Measurements from ENCODE around the gene LMOD3.
A peak's percentile ranks its signal among the peaks of the same experiment; 100 is the strongest.

LMOD3 gene

DNA sequence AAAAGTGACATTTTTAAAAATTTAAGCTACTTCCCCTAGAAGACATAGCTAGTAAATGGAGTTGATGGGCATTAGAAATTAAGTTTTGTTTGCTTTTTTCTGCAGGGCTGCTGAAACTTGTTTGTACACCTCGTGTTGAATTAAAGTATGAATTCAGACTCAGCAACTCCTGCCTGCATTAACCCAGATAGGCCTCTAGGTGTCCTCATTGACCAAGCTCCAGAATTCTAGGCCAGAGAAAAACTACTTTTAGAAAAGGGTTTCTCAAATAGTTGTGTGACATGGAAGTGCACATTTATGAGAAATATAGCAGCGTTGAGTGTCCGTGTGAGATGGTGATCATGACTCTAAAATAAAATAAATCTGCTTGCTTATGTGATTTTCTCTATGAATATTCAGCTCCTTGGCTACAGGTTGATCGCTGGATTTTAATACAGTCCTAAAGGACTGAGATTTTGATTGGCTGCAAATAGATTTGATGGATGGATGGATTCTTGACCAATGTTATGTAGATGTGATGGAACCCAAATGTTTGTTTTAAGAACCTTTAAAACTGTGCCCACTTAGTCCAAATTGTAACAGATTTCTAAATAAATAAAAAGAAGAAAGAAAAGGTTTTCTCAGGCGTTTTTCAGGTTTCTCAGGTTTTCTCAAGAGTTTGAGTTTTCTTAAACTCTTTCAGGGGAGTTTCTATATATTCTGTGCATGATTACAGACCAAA is 39.4 kb upstream of the LMOD3 start:
- H3K4me3 ChIP-seq (ENCODE audit: low read depth, low read length) = no peak overlapping the region
- TF ChIP-seq, protein P1, sequence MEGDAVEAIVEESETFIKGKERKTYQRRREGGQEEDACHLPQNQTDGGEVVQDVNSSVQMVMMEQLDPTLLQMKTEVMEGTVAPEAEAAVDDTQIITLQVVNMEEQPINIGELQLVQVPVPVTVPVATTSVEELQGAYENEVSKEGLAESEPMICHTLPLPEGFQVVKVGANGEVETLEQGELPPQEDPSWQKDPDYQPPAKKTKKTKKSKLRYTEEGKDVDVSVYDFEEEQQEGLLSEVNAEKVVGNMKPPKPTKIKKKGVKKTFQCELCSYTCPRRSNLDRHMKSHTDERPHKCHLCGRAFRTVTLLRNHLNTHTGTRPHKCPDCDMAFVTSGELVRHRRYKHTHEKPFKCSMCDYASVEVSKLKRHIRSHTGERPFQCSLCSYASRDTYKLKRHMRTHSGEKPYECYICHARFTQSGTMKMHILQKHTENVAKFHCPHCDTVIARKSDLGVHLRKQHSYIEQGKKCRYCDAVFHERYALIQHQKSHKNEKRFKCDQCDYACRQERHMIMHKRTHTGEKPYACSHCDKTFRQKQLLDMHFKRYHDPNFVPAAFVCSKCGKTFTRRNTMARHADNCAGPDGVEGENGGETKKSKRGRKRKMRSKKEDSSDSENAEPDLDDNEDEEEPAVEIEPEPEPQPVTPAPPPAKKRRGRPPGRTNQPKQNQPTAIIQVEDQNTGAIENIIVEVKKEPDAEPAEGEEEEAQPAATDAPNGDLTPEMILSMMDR (IDR thresholded peaks at IDR 0.05; ENCODE audit: control insufficient read depth, extremely low read depth, insufficient read depth) = peak; percentile 88
- peak; percentile 31 for DNase-seq (ENCODE audit: low read depth)

DNA sequence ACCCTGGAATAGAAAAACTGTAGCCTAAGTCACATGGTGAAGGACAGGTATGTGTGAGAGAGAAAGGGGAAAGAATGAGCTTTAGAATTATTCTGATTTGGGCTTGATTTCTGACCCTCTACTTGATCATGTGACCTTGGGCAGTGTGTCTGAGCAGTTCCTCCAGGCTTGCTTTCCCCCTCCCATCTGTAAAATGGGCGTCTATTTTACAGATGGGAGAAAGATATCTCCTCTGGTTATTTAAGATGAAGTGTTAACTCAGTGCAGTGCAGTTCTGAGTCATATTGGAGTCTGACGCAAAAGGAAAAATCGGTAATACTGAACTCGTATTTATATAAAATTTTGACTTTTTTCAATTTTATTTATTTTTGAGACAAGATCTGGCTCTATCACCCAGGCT is 38.1 kb upstream of the LMOD3 start:
- TF ChIP-seq, protein P1 (IDR thresholded peaks at IDR 0.05; ENCODE audit: control insufficient read depth, extremely low read depth, insufficient read depth) = no peak

DNA sequence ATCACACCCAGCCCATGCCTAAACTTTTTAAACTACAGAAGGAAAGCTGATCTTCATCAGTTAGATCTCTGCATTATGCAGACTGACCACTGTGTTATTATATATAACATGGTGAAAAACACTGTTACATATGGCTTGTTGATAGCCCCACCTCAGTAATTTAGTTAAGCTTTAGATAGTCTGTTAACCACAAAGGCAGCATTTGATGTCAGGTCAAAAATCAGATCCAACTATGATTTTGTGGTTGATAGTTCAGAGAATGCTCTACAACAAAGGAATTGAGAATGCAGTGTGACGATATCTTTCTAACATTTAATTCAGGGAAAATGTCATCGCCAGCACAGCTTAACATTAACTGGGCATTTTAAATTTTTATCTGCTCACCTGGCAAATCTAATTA is 37.7 kb upstream of the LMOD3 start:
- H3K4me3 ChIP-seq (ENCODE audit: low read depth, low read length) = no peak overlapping the region
- DNase-seq (ENCODE audit: low read depth) = no peak
- TF ChIP-seq, protein P1 (IDR thresholded peaks at IDR 0.05; ENCODE audit: control insufficient read depth, extremely low read depth, insufficient read depth) = no peak

More for the DNA sequence above, 38.1 kb upstream of the LMOD3 start:
- no peak for DNase-seq (ENCODE audit: low read depth)
- no peak overlapping the region for H3K4me3 ChIP-seq (ENCODE audit: low read depth, low read length)

DNA sequence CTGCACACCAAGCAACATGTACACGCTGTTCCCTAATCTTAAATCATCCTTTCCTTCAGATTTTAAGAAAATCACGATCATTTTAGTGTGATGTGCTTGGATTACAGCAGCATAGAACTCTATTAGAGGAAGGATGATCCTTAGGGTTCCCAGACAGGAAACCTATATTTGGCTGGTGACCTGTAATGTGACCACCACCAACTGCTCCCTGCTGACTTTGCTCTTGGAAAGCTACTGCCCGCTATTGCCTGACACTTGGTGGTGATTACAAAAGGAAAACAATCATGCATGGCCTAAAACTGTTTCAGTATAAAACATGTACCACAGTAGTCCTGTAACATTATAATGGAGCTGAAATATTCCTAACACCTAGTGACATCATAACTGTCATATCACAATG is 27.2 kb upstream of the LMOD3 start:
- no peak overlapping the region for H3K4me3 ChIP-seq (ENCODE audit: low read depth, low read length)
- no peak for DNase-seq (ENCODE audit: low read depth)
- TF ChIP-seq, protein P1 (IDR thresholded peaks at IDR 0.05; ENCODE audit: control insufficient read depth, extremely low read depth, insufficient read depth) = no peak

DNA sequence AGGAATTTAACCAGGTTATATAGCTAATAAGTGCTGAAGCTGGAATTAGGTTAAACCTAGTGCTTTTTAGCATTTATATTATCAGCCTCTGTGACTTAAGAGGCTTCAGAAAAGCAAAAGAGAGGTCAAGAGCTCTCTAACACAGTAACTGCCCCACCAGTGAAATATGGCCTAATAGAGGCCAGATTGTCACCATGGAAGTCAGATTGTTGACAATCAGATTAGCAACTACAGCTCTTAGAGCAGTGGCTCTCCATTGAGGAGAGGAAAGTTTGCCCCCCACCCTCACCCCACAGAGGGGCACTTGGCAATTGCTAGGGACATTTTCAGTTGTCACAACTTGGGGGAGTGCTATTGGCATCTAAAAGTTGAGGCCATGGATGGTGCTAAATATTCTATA is 23.3 kb upstream of the LMOD3 start:
- DNase-seq (ENCODE audit: low read depth) = no peak
- TF ChIP-seq, protein P1 (IDR thresholded peaks at IDR 0.05; ENCODE audit: control insufficient read depth, extremely low read depth, insufficient read depth) = no peak

DNA sequence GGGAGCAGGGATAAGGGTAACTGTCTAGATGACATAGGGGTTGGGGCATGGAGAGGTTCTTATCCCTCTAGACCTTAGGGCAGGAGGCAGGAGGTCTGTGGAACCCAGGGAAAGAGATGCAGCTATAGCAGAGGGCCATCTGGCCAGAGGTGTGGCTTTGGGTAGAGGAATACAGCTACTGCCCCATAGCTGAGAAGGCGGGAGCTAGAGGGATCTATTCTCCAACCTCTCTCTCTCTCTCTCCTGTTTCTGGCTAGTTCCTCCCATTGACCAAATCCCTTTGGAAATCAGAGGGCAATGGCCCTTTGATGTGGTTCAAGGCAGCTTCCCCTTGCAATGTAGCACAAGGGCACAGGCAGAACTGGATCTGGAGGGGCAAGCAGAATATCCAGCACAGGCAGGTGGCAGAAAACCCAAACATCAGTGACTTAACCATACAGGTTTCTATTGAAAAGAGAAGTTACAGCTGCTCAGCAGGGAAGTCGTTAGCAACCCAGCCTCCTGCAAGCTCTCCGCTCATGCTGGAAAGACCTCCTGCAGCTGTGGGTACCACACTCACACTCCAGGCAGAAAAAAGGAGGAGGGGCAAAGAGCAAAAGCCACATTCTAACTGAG is 22.3 kb upstream of the LMOD3 start:
- no peak for DNase-seq (ENCODE audit: low read depth)
- TF ChIP-seq, protein P1 (IDR thresholded peaks at IDR 0.05; ENCODE audit: control insufficient read depth, extremely low read depth, insufficient read depth) = no peak

More for the DNA sequence above, 23.3 kb upstream of the LMOD3 start:
- H3K4me3 ChIP-seq (ENCODE audit: low read depth, low read length) = no peak overlapping the region

More for the DNA sequence above, 22.3 kb upstream of the LMOD3 start:
- no peak overlapping the region for H3K4me3 ChIP-seq (ENCODE audit: low read depth, low read length)
